Upper lobe of left lung (tissue), 6 donors: ENCODE data around the gene ZNF30. TPM values are rescaled to one million over a fixed set of nuclear protein-coding genes. Genes with fewer than 3 reads are reported as not detected.

Experiments used
- ATAC-seq, 2 donors: fragments of 200-7000 bp; cut with Tn5 transposase; one replicate each; pipeline ENCODE4 v1.9.1; 2022; ENCODE audit warnings: mild to moderate bottlenecking in 2 of 2, moderate library complexity in 2 of 2; ENCODE audit not compliant: low FRiP score in 2 of 2
- DNase-seq, 2 donors: peaks; one replicate each; pipeline ENCODE4 v3.0.0-alpha.2; 2019 to 2020
- H3K27ac ChIP-seq, 4 donors: fragments of 200-600 bp; sonication (generic); one replicate each; pipeline ENCODE4 v1.5.1; 2016 to 2019
- H3K27me3 ChIP-seq, 4 donors: fragments of 200-600 bp; sonication (generic); one replicate each; pipeline ENCODE4 v1.5.1; 2017 to 2019
- H3K36me3 ChIP-seq, 4 donors: fragments of 200-600 bp; sonication (generic); one replicate each; pipeline ENCODE4 v1.5.1; 2016 to 2019
- H3K4me1 ChIP-seq, 4 donors: fragments of 200-600 bp; sonication (generic); one replicate each; pipeline ENCODE4 v1.5.1; 2018 to 2019
- H3K4me3 ChIP-seq, 4 donors: fragments of 200-600 bp; sonication (generic); one replicate each; pipeline ENCODE4 v1.5.1; 2017 to 2019; ENCODE audit warnings: mild to moderate bottlenecking in 2 of 4, moderate library complexity in 1 of 4
- H3K9me3 ChIP-seq, 4 donors: fragments of 200-600 bp; sonication (generic); one replicate each; pipeline ENCODE4 v1.5.1; 2018 to 2019
- CTCF ChIP-seq, 6 experiments: fragments of 450-650 bp in 4 of 6; fragments of 200-600 bp in 2 of 6; sonication (generic) in 2 of 6; IDR thresholded peaks; one replicate each; pipeline ENCODE4 v1.5.1; 2016 to 2019; ENCODE audit warnings: antibody characterized with exemption in 6 of 6
- EP300 ChIP-seq, 4 donors: sonication (generic); formaldehyde crosslinking; IDR thresholded peaks; one replicate each; pipeline ENCODE4 v1.5.1; 2017; ENCODE audit warnings: antibody characterized with exemption in 4 of 4, control low read depth in 2 of 4
- POLR2A ChIP-seq, 4 donors: fragments of 450-650 bp; IDR thresholded peaks; one replicate each; pipeline ENCODE4 v1.5.1; 2016 to 2017; ENCODE audit warnings: antibody characterized with exemption in 4 of 4, mild to moderate bottlenecking in 2 of 4
- POLR2AphosphoS5 ChIP-seq, 2 donors: sonication (generic); formaldehyde crosslinking; IDR thresholded peaks; one replicate each; pipeline ENCODE4 v1.5.1; 2017; ENCODE audit warnings: antibody characterized with exemption in 2 of 2
- WGBS, 2 donors: methylation state at CpG; one replicate each; pipeline ENCODE4 v1.1.5; 2017 to 2018; 5-methylcytosine and 5-hydroxymethylcytosine counted together
- total RNA-seq, 6 donors: library from RNA; depleted of rRNA in 4 of 6; stranded (reverse); fragments of >200 nt in 4 of 6; gene quantifications; one replicate each; pipeline versions ENCODE4 v1.1.0 to v1.2.1, GENCODE V29; 2016 to 2021
- donor health status: DM: no; HTN: no; CAD: no; lungs with moderate emphysema.
- donor health status: DM: no; HTN: yes; CAD: no; lungs with severe emphysema.

The ZNF30 gene
- total RNA-seq, 6 donors from 2014 or later: 2.1 to 15.7 (median 3.2) TPM

- no peak for ATAC-seq
- no peaks in the 10 kb centered on the region for H3K36me3 ChIP-seq
- H3K4me3 ChIP-seq: no peak overlapping the region
- peak overlapping the region; percentile 59 to 99 (median 82) for H3K27ac ChIP-seq
- no peak for DNase-seq
- H3K4me1 ChIP-seq: peaks cover 43 to 48% (median 46%) of the 10 kb centered on the region in 4 donors
- TF ChIP-seq EP300 (IDR thresholded peaks at IDR 0.05): no peak
- no peak for TF ChIP-seq POLR2A (IDR thresholded peaks at IDR 0.05)
- TF ChIP-seq CTCF (IDR thresholded peaks at IDR 0.05): no peak
- no peak for TF ChIP-seq POLR2AphosphoS5 (IDR thresholded peaks at IDR 0.05)
- no peaks in the 10 kb centered on the region for H3K27me3 ChIP-seq
- WGBS, 2 donors: 63 to 68% methylated on average over 2 to 9 of the region's 9 CpGs
- H3K9me3 ChIP-seq: no peaks in the 10 kb centered on the region
Observed at GRCh38 chr19:34994286-34994642, 67.6 kb downstream of the ZNF30 start.

Other genes starting within 250 kb of the ZNF30 start
- 1 to 10 TPM in 4 of 6 donors, under 1 TPM in 2; 0.47 to 4.6 (median 1.7) TPM for gene SCGB2B2, start 249.7 kb upstream of the ZNF30 start, total RNA-seq
- 10 to 100 TPM; 14.0 to 30.7 (median 26.2) TPM for gene ZNF302, start 249.2 kb upstream of the ZNF30 start, total RNA-seq
- gene ZNF181, start 192.7 kb upstream of the ZNF30 start, total RNA-seq: 10 to 100 TPM in 3 of 6 donors, 1 to 10 TPM in 3; 2.3 to 29.3 (median 10.2) TPM
- gene ZNF599, start 153.7 kb upstream of the ZNF30 start, total RNA-seq: 1 to 10 TPM; 5.8 to 8.2 (median 7.2) TPM
- 10 to 100 TPM in 3 of 6 donors, 1 to 10 TPM in 3; 8.3 to 14.5 (median 9.8) TPM for gene ZNF792, start 37.3 kb downstream of the ZNF30 start, total RNA-seq
- gene GRAMD1A, start 73.4 kb downstream of the ZNF30 start, total RNA-seq: 100 to 1,000 TPM in 4 of 6 donors, 10 to 100 TPM in 2; 85.1 to 206 (median 119) TPM
- gene SCN1B, start 103.6 kb downstream of the ZNF30 start, total RNA-seq: 10 to 100 TPM in 1 of 6 donors, 1 to 10 TPM in 5; 2.9 to 13.1 (median 6.9) TPM
- gene HPN, start 114.8 kb downstream of the ZNF30 start, total RNA-seq: 10 to 100 TPM; 15.9 to 54.5 (median 41.1) TPM
- 100 to 1,000 TPM in 5 of 6 donors, 10 to 100 TPM in 1; 94.3 to 236 (median 195) TPM for gene FXYD3, start 188.9 kb downstream of the ZNF30 start, total RNA-seq
- 10 to 100 TPM in 2 of 6 donors, 1 to 10 TPM in 4; 3.3 to 25.3 (median 7.1) TPM for gene LGI4, start 208.2 kb downstream of the ZNF30 start, total RNA-seq
- gene FXYD1, start 211.9 kb downstream of the ZNF30 start, total RNA-seq: 10 to 100 TPM in 4 of 6 donors, 1 to 10 TPM in 2; 3.8 to 64.9 (median 25.2) TPM
- gene FXYD7, start 216.4 kb downstream of the ZNF30 start, total RNA-seq: under 1 TPM in 1 of 6 donors, not detected in 5; 0.34 TPM
- gene FXYD5, start 227.8 kb downstream of the ZNF30 start, total RNA-seq: 100 to 1,000 TPM in 2 of 6 donors, 10 to 100 TPM in 4; 40.4 to 153 (median 91.8) TPM